Vagina (tissue), 2 donors: ENCODE measurements around the gene DIAPH3. TPM values are rescaled to one million over a fixed set of nuclear protein-coding genes. Genes with fewer than 3 reads are reported as not detected.
"Not testable (repeated sequence)": the region's sequence is repeated elsewhere in the genome, so short reads cannot be mapped to it uniquely, and the experiment has no call there.

Source experiments
- DNase-seq, 2 donors: peaks; one replicate each; pipeline ENCODE4 v3.0.0-alpha.2; 2017; ENCODE audit errors: extremely low spot score in 2 of 2
- H3K27ac ChIP-seq: fragments of 200-600 bp; sonication (generic); one replicate; pipeline ENCODE4 v1.5.1; 2019
- H3K27me3 ChIP-seq: fragments of 200-600 bp; sonication (generic); one replicate; pipeline ENCODE4 v1.5.1; 2019
- H3K36me3 ChIP-seq, 2 donors: fragments of 200-600 bp; sonication (generic); one replicate each; pipeline ENCODE4 v1.5.1; 2017 to 2019
- H3K4me1 ChIP-seq: fragments of 200-600 bp; sonication (generic); one replicate; pipeline ENCODE4 v1.5.1; 2019
- H3K4me3 ChIP-seq, 2 donors: fragments of 200-600 bp; sonication (generic); 1 replicate in 1 of 2; 2 replicates in 1 of 2; pipeline ENCODE4 v1.5.1; 2016 to 2019
- H3K9me3 ChIP-seq: fragments of 200-600 bp; sonication (generic); one replicate; pipeline ENCODE4 v1.5.1; 2019
- CTCF ChIP-seq, 3 experiments: fragments of 450-650 bp in 2 of 3; fragments of 200-600 bp in 1 of 3; sonication (generic) in 1 of 3; IDR thresholded peaks; one replicate each; pipeline ENCODE4 v1.5.1; 2017 to 2019; ENCODE audit warnings: antibody characterized with exemption in 3 of 3, mild to moderate bottlenecking in 2 of 3, moderate library complexity in 2 of 3
- POLR2A ChIP-seq, 2 donors: fragments of 450-650 bp; IDR thresholded peaks; one replicate each; pipeline ENCODE4 v1.6.1; 2017; ENCODE audit warnings: antibody characterized with exemption in 2 of 2, mild to moderate bottlenecking in 2 of 2, moderate library complexity in 2 of 2
- POLR2AphosphoS5 ChIP-seq, 2 donors: sonication (generic); formaldehyde crosslinking; IDR thresholded peaks; one replicate each; pipeline ENCODE4 v1.9.0; 2017; ENCODE audit warnings: antibody characterized with exemption in 2 of 2, mild to moderate bottlenecking in 2 of 2, low read depth in 1 of 2; ENCODE audit not compliant: insufficient read depth in 1 of 2
- intact Hi-C: fragments of 100-400 bp; cut with DNase I; formaldehyde crosslinking; loops from one replicate; pipeline ENCODE4 v1.15.1; 2023
- total RNA-seq: library from RNA; depleted of rRNA; stranded (reverse); fragments of >200 nt; gene quantifications from one replicate; pipeline ENCODE4 v1.2.3, GENCODE V29; 2016

Gene DIAPH3
- total RNA-seq, 1 donor from 2014 or later, result 1.2 TPM

GRCh38 chr13:60090574-60090973 is 73.2 kb downstream of the DIAPH3 start:
- H3K4me1 ChIP-seq, result no peaks in the 10 kb centered on the region
- no peak overlapping the region for H3K27ac ChIP-seq
- no peak overlapping the region for H3K4me3 ChIP-seq
- no peaks in the 10 kb centered on the region for H3K27me3 ChIP-seq
- no peaks in the 10 kb centered on the region for H3K36me3 ChIP-seq
- TF ChIP-seq POLR2AphosphoS5 (IDR thresholded peaks at IDR 0.05; ENCODE audit: insufficient read depth in 1 of 2, low read depth in 1 of 2) (no peak), CTCF (IDR thresholded peaks at IDR 0.05) (no peak), POLR2A (IDR thresholded peaks at IDR 0.05) (no peak)
- intact Hi-C loops, result no loop called here
- H3K9me3 ChIP-seq, result no peaks in the 10 kb centered on the region
- no peak for DNase-seq

- intact Hi-C loops, H3K27me3 ChIP-seq, H3K4me1 ChIP-seq, H3K27ac ChIP-seq, H3K9me3 ChIP-seq, DNase-seq, H3K4me3 ChIP-seq, H3K36me3 ChIP-seq: not testable (repeated sequence)
These were observed 79.9 kb downstream of the DIAPH3 start for GRCh38 chr13:60083780-60084179.

- H3K36me3 ChIP-seq, result no peaks in the 10 kb centered on the region
These were observed 82.9 kb downstream of the DIAPH3 start for GRCh38 chr13:60080850-60081249.

GRCh38 chr13:60078226-60078625 is 85.5 kb downstream of the DIAPH3 start:
- no peaks in the 10 kb centered on the region for H3K9me3 ChIP-seq
- no peak for DNase-seq
- H3K4me3 ChIP-seq, result no peak overlapping the region
- TF ChIP-seq POLR2A (IDR thresholded peaks at IDR 0.05), result no peak
- TF ChIP-seq CTCF (IDR thresholded peaks at IDR 0.05), result no peak
- no peak for TF ChIP-seq POLR2AphosphoS5 (IDR thresholded peaks at IDR 0.05; ENCODE audit: insufficient read depth in 1 of 2, low read depth in 1 of 2)
- no peaks in the 10 kb centered on the region for H3K27me3 ChIP-seq
- no peaks in the 10 kb centered on the region for H3K4me1 ChIP-seq
- H3K36me3 ChIP-seq, result no peaks in the 10 kb centered on the region
- no peak overlapping the region for H3K27ac ChIP-seq
- intact Hi-C loops, result no loop called here

More at GRCh38 chr13:60080850-60081249, 82.9 kb downstream of the DIAPH3 start:
- Histone ChIP-seq H3K27me3 (no peaks in the 10 kb centered on the region), H3K4me3 (no peak overlapping the region), H3K27ac (no peak overlapping the region), H3K4me1 (no peaks in the 10 kb centered on the region), H3K9me3 (no peaks in the 10 kb centered on the region)
- intact Hi-C loops, result no loop called here
- DNase-seq, result no peak
- TF ChIP-seq CTCF (IDR thresholded peaks at IDR 0.05) (no peak), POLR2AphosphoS5 (IDR thresholded peaks at IDR 0.05; ENCODE audit: insufficient read depth in 1 of 2, low read depth in 1 of 2) (no peak), POLR2A (IDR thresholded peaks at IDR 0.05) (no peak)

GRCh38 chr13:60075850-60076249 is 87.9 kb downstream of the DIAPH3 start:
- no peak for TF ChIP-seq CTCF (IDR thresholded peaks at IDR 0.05)
- no peak for TF ChIP-seq POLR2AphosphoS5 (IDR thresholded peaks at IDR 0.05; ENCODE audit: insufficient read depth in 1 of 2, low read depth in 1 of 2)
- no peak for TF ChIP-seq POLR2A (IDR thresholded peaks at IDR 0.05)
- Histone ChIP-seq H3K36me3 (no peaks in the 10 kb centered on the region), H3K9me3 (no peaks in the 10 kb centered on the region), H3K4me1 (no peaks in the 10 kb centered on the region), H3K4me3 (no peak overlapping the region), H3K27me3 (no peaks in the 10 kb centered on the region), H3K27ac (no peak overlapping the region)
- no peak for DNase-seq
- intact Hi-C loops, result no loop called here

DNA sequence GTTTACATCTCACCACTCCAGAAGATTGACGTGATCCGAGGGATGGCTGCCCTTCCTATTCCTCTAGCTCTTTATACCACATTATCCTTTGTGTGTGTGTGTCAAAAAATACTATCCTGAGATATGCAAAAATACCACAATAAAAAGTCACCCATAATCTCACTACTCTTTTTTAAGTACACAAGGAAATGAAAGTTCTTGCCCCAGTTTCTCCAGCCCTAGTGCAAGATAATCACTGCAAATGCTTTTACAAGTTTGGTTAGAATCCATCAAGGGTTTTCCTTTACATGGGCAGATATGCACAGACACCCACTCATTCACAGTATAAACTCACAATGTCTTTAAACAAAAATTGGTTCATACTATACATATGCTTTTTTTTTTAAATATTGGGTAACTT is 89.3 kb downstream of the DIAPH3 start:
- no peak overlapping the region for H3K27ac ChIP-seq
- H3K9me3 ChIP-seq, result no peaks in the 10 kb centered on the region
- no peaks in the 10 kb centered on the region for H3K36me3 ChIP-seq
- no peaks in the 10 kb centered on the region for H3K4me1 ChIP-seq
- no peak for DNase-seq
- TF ChIP-seq POLR2AphosphoS5 (IDR thresholded peaks at IDR 0.05; ENCODE audit: insufficient read depth in 1 of 2, low read depth in 1 of 2), result no peak
- TF ChIP-seq POLR2A (IDR thresholded peaks at IDR 0.05), result no peak
- H3K27me3 ChIP-seq, result no peaks in the 10 kb centered on the region
- intact Hi-C loops, result no loop called here
- no peak overlapping the region for H3K4me3 ChIP-seq
